ENCODE measurements around the gene TJAP1. TPM values are rescaled to one million over a fixed set of nuclear protein-coding genes. Genes with fewer than 3 reads are reported as not detected.

TJAP1 gene
- total and polyA plus RNA-seq, 12 donors, result 13.0 to 29.7 (median 19.6) TPM

DNA sequence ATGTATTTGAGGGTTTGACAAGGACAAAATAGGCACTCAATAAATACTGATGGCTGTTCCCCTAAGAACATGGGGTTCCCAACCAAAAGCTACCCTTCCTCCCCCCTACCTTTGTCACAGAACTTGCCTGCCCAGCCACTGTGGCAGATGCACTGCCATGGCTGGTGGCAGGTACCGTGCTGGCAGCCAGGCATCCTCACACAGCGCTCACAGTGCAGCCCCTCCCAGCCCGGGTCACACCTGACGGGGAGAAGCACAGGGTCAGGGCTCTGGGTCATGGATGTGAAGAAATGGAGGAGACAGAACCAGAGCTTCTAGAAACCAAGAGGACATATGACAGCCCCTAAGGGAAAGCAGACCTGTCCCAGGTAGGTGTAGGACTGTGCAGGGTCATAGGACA, 24.5 kb upstream of the TJAP1 start:
- intact Hi-C loops (cut with DNase I), result loop anchor here in 3 of 10 donors (2.0 to 5.0 kb wide), 3 partner anchors 44 to 54 kb away; no protein-coding TSS in a partner anchor
- peaks cover 0 to 56% (median 16%) of the 10 kb centered on the region in 9 donors for H3K36me3 ChIP-seq
- 99% methylated on average over 4 of the region's 4 CpGs for WGBS, 2 donors

DNA sequence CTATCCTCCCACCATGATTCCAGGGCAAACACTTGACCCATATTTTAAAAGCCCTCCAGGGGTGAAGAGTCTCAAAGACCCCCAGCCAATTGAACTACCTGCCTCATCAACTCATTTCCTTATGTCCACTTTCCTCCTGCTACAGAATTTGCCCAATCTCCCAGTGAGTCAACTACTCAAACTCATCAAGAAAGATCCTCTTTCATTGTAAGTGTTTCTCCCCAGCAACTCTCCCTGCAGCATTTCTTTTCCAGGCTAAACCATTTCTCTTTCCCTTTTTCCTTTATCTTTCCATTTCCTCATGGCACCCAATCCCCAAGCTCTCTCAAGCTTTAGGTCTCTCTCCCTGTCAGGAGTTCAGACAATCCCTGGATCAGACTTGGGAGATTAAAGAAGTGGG, 23.5 kb upstream of the TJAP1 start:
- Histone ChIP-seq H3K27me3 (peaks cover 0 to 43% (median 12%) of the 10 kb centered on the region in 7 donors), H3K27ac (no peak overlapping the region), H3K9me3 (no peaks in the 10 kb centered on the region), H3K4me1 (peaks cover 0 to 28% (median 12%) of the 10 kb centered on the region in 9 donors), H3K4me3 (no peak overlapping the region), H3K36me3 (peaks cover 0 to 47% (median 11%) of the 10 kb centered on the region in 9 donors)
- ATAC-seq (no peak), DNase-seq (no peak)
- intact Hi-C loops (cut with DNase I), result loop anchor here (1.0 to 5.0 kb wide), 8 partner anchors 39 to 53 kb away; no protein-coding TSS in a partner anchor
- no peak for TF ChIP-seq CTCF (IDR thresholded peaks at IDR 0.05)

More for the DNA sequence above, 24.5 kb upstream of the TJAP1 start:
- Histone ChIP-seq H3K9me3 (no peaks in the 10 kb centered on the region), H3K4me1 (peaks cover 0 to 28% (median 12%) of the 10 kb centered on the region in 9 donors), H3K4me3 (no peak overlapping the region), H3K27me3 (peaks cover 0 to 34% (median 12%) of the 10 kb centered on the region in 7 donors), H3K27ac (no peak overlapping the region)
- TF ChIP-seq CTCF (IDR thresholded peaks at IDR 0.05), result no peak
- ATAC-seq (no peak), DNase-seq (no peak)

GRCh38 chr6:43454290-43454695, 23.1 kb upstream of the TJAP1 start:
- 16 to 17% methylated on average over 17 of the region's 17 CpGs for WGBS, 2 donors
- peak overlapping the region in 9 of 10 donors; percentile 28 to 60 (median 56) for H3K4me3 ChIP-seq
- H3K4me1 ChIP-seq, result peaks cover 0 to 28% (median 12%) of the 10 kb centered on the region in 9 donors
- no peaks in the 10 kb centered on the region for H3K9me3 ChIP-seq
- no peak for DNase-seq
- ATAC-seq, result peak in 3 of 8 donors; percentile 4 to 9 (median 4)
- intact Hi-C loops (cut with DNase I), result loop anchor here in 9 of 10 donors (1.0 to 5.0 kb wide), 8 partner anchors 39 to 53 kb away; no protein-coding TSS in a partner anchor
- peaks cover 0 to 48% (median 12%) of the 10 kb centered on the region in 7 donors for H3K27me3 ChIP-seq
- TF ChIP-seq CTCF (IDR thresholded peaks at IDR 0.05), result peak; percentile 93 to 98 (median 97)
- peaks cover 0 to 42% (median 11%) of the 10 kb centered on the region in 9 donors for H3K36me3 ChIP-seq
- H3K27ac ChIP-seq, result no peak overlapping the region

GRCh38 chr6:43454696-43455530, 22.5 kb upstream of the TJAP1 start:
- Histone ChIP-seq H3K4me1 (peaks cover 0 to 22% (median 12%) of the 10 kb centered on the region in 9 donors), H3K27me3 (peaks cover 0 to 53% (median 12%) of the 10 kb centered on the region in 7 donors), H3K27ac (peak overlapping the region in 2 of 10 donors; percentile 13 to 62), H3K36me3 (peaks cover 0 to 36% (median 9%) of the 10 kb centered on the region in 9 donors), H3K4me3 (peak overlapping the region; percentile 28 to 60 (median 56)), H3K9me3 (no peaks in the 10 kb centered on the region)
- intact Hi-C loops (cut with DNase I), result loop anchor here in 9 of 10 donors (1.0 to 5.0 kb wide), 8 partner anchors 38 to 52 kb away; no protein-coding TSS in a partner anchor
- ATAC-seq (peak; percentile 86 to 92 (median 90)), DNase-seq (peak; percentile 85 to 87)
- 0 to 2% methylated on average over 74 to 97 of the region's 97 CpGs for WGBS, 2 donors
- TF ChIP-seq CTCF (IDR thresholded peaks at IDR 0.05), result peak in 3 of 9 donors; percentile 2 to 32 (median 3)

Data from heart right ventricle (tissue), 16 donors.